ENCODE measurements around the gene VPS33B.

- no peak for TF ChIP-seq CTCF (IDR thresholded peaks at IDR 0.05)
- no peak for TF ChIP-seq POLR2A (IDR thresholded peaks at IDR 0.05)
Measured at GRCh38 chr15:91031796-91032195, 9.4 kb upstream of the VPS33B start.

All from thyroid gland (tissue), 4 donors.